ENCODE data around the gene ADPRH. TPM values are rescaled to one million over a fixed set of nuclear protein-coding genes. Genes with fewer than 3 reads are reported as not detected.

ADPRH gene
- total RNA-seq, 1 donor from 2014 or later, result 4.6 TPM

DNA sequence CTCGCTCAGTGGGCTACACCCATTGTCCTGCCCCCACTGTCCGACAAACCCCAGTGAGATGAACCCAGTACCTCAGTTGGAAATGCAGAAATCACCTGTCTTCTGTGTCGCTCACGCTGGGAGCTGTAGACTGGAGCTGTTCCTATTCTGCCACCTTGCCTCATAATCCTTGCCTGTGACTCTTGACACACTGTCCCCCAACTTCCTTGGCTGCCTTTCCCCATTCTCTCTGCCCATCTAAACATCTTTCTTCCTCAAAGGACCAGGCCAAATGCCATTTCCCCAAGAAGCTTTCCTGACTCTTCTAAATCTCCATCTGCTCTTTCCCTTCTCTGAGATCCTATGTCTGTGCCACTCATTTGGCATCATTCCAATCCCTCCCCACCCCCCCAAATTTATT, 10.1 kb upstream of the ADPRH start:
- intact Hi-C loops (cut with micrococcal nuclease), result loop anchor here (10.0 kb wide), 1 partner anchor 526 kb away; the partner anchor contains the start of gene GSK3B
- Mint-ChIP-seq H3K36me3 (ENCODE audit: low read depth) (no peaks in the 10 kb centered on the region), H3K27ac (no peak overlapping the region), H3K4me1 (ENCODE audit: low read depth) (peaks cover 10% of the 10 kb centered on the region), H3K27me3 (ENCODE audit: insufficient read depth) (peaks cover 9% of the 10 kb centered on the region), H3K4me3 (no peak overlapping the region), H3K9me3 (no peaks in the 10 kb centered on the region)
- DNase-seq (ENCODE audit: low spot score), result no peak

DNA sequence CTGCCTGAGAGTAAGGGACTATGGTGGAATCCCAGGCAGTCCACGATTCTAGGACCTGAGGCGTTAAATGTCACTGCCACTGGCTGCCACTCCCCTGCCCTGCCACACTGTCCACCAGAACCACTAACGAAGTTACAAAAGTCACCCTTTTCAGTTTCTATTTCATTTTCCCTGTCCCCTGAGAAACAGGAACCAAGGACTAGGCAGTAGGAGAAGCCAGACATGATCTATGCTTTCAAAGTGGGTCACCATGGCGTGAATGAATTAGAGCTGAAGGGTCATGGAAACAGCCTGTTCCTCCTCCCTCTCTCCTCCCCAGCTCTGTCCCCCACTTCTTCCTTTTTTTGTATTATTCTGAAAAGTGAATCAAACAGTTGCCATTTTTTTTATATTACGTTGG, 9.1 kb upstream of the ADPRH start:
- intact Hi-C loops (cut with micrococcal nuclease), result no loop called here
- Mint-ChIP-seq H3K4me1 (ENCODE audit: low read depth) (peaks cover 10% of the 10 kb centered on the region), H3K9me3 (no peaks in the 10 kb centered on the region), H3K27me3 (ENCODE audit: insufficient read depth) (peaks cover 9% of the 10 kb centered on the region), H3K36me3 (ENCODE audit: low read depth) (no peaks in the 10 kb centered on the region), H3K27ac (no peak overlapping the region), H3K4me3 (no peak overlapping the region)
- no peak for DNase-seq (ENCODE audit: low spot score)

DNA sequence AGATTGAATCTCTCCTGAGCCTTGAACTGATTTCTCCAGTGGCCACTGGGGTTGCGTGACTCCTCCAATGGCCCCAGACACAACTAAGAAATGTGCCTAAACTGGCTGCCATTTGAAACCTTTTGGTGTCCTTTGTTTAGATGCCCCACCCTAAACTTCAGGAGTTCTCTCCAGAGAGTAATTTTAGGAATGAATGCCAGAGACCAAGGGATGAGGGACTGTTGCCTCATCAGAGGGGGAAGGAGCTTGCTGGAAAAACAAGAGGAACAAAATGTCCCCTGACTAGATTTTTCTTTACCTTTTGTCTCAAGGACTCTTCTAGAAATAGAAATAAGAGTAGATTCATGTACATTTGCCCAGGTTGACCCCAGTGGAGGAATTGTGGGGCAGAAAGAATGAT, 8.1 kb upstream of the ADPRH start:
- Mint-ChIP-seq H3K4me1 (ENCODE audit: low read depth) (peaks cover 10% of the 10 kb centered on the region), H3K36me3 (ENCODE audit: low read depth) (no peaks in the 10 kb centered on the region), H3K4me3 (no peak overlapping the region), H3K9me3 (no peaks in the 10 kb centered on the region), H3K27ac (no peak overlapping the region), H3K27me3 (ENCODE audit: insufficient read depth) (peaks cover 9% of the 10 kb centered on the region)
- intact Hi-C loops (cut with micrococcal nuclease), result no loop called here
- DNase-seq (ENCODE audit: low spot score), result no peak

DNA sequence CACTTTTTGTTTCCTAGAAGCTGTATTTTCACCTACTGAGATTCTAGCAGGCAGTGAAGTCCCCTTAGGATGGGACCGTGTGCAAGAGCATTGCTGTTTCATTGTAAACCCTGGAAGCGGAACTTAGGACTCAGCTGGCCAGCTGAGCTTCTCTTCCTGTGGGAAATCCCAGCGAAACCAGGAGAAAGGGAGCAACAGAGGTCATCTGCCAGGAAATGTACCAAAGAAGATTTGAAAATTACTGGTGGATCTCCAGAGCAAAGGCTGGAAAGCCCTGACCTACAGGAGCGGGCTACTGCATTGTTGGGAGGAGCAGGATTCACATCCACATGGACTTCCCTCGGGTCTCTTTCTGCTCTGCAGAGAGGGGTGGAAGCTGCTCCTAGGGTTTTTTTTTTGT, 7.6 kb upstream of the ADPRH start:
- no peaks in the 10 kb centered on the region for H3K36me3 Mint-ChIP-seq (ENCODE audit: low read depth)
- no peak overlapping the region for H3K27ac Mint-ChIP-seq
- H3K27me3 Mint-ChIP-seq (ENCODE audit: insufficient read depth), result peaks cover 9% of the 10 kb centered on the region
- intact Hi-C loops (cut with micrococcal nuclease), result no loop called here
- H3K4me3 Mint-ChIP-seq, result no peak overlapping the region
- no peaks in the 10 kb centered on the region for H3K9me3 Mint-ChIP-seq
- DNase-seq (ENCODE audit: low spot score), result no peak
- H3K4me1 Mint-ChIP-seq (ENCODE audit: low read depth), result peaks cover 10% of the 10 kb centered on the region

DNA sequence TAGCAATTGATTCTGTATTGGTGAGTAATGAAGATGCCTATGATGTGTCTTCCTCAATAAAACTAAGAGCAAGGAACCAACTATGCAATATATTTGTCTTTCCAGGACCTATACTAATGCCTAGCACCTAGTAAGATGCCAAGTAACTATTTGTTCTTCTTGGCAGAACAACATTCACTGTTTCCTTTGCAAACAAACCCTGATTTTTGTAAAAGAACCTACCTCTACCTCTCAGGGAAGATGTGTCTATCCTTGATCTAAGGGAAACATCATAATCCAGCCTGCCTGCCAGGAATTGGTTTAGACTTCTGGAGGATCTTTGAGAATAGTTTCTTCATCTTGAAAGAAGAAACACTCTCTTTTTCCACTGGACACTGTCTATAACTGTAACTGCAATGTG, 3.8 kb upstream of the ADPRH start:
- Mint-ChIP-seq H3K27me3 (ENCODE audit: insufficient read depth) (peaks cover 6% of the 10 kb centered on the region), H3K36me3 (ENCODE audit: low read depth) (no peaks in the 10 kb centered on the region), H3K9me3 (no peaks in the 10 kb centered on the region), H3K4me3 (no peak overlapping the region), H3K4me1 (ENCODE audit: low read depth) (peaks cover 20% of the 10 kb centered on the region), H3K27ac (no peak overlapping the region)
- intact Hi-C loops (cut with micrococcal nuclease), result no loop called here
- DNase-seq (ENCODE audit: low spot score), result no peak

DNA sequence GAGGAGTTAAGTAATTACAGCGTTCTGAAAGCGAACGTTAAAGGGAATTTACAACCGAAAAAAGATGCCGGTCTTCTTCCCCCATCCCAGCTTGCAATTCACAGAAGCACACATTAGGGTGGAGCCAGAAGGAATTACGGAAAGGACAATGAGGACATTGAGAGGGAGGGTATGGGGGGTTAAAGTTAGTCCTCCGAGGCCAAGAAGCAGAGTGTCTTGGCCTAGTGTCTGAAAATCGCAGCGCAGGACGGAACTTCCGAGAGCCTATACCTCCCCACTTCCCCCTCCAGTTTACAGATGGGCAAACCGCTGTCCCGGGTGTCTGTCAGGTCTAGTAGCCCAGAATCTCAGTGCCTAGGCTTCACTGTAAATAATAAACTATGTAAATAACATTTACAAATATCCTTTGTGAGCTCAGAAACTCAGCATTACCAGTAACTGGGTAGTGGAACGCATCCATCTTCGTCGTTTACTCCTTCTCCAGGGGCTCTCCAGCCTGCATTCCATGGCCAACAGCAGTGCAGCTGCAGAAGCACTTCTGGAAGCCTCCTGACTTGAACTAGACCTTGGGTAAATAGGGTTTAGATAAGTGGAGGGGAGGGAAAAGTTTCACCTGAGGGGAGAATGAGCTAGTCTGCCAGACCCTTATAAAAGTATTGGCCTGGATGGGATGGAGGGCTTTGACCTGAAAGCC, 922 bp downstream of the ADPRH start:
- Mint-ChIP-seq H3K36me3 (ENCODE audit: low read depth) (no peaks in the 10 kb centered on the region), H3K9me3 (no peaks in the 10 kb centered on the region), H3K27me3 (ENCODE audit: insufficient read depth) (peaks cover 6% of the 10 kb centered on the region), H3K4me3 (peak overlapping the region; percentile 90), H3K27ac (peak overlapping the region; percentile 95), H3K4me1 (ENCODE audit: low read depth) (peaks cover 37% of the 10 kb centered on the region)
- DNase-seq (ENCODE audit: low spot score), result no peak
- intact Hi-C loops (cut with micrococcal nuclease), result loop anchor here (2.0 to 5.0 kb wide), 3 partner anchors 19 to 83 kb away; partner anchors contain the start of gene TIMMDC1

DNA sequence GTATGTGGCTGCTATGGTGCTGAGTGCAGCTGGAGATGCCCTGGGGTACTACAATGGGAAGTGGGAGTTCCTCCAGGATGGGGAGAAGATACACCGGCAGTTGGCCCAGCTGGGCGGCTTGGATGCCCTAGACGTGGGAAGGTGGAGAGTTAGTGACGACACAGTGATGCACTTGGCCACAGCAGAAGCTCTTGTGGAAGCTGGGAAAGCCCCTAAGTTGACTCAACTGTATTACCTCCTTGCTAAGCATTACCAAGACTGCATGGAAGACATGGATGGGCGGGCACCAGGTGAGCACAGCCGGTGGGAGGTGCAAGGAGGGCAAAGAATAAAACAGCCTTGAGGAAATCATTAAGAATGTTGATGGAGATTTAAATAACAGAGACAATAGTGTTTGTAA, 2.9 kb downstream of the ADPRH start:
- H3K27ac Mint-ChIP-seq, result no peak overlapping the region
- no peak overlapping the region for H3K4me3 Mint-ChIP-seq
- H3K27me3 Mint-ChIP-seq (ENCODE audit: insufficient read depth), result peaks cover 5% of the 10 kb centered on the region
- peaks cover 37% of the 10 kb centered on the region for H3K4me1 Mint-ChIP-seq (ENCODE audit: low read depth)
- no peaks in the 10 kb centered on the region for H3K9me3 Mint-ChIP-seq
- H3K36me3 Mint-ChIP-seq (ENCODE audit: low read depth), result no peaks in the 10 kb centered on the region
- intact Hi-C loops (cut with micrococcal nuclease), result loop anchor here (5.0 kb wide), 1 partner anchor 85 kb away; the partner anchor contains the start of gene TIMMDC1
- DNase-seq (ENCODE audit: low spot score), result peak; percentile 10

DNA sequence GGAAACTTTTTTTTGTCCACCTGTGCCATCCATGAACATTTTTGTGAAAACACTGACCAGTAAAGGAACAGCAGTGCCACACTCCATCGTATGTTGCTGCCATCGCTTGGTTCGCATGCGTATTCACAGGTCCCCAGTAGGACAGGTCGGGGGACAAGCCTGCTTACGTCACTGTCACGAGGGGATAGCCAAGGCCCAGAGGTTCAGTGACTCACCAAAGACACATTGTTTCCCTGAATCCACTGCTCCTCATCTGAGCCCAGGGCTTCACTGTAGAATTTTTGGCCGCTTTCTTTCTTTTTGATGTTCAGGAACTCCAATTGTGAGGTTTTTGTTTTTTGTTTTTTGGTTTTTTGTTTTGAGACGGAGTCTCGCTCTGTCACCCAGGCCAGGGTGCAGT, 5.9 kb downstream of the ADPRH start:
- no peak for DNase-seq (ENCODE audit: low spot score)
- Mint-ChIP-seq H3K27me3 (ENCODE audit: insufficient read depth) (no peaks in the 10 kb centered on the region), H3K36me3 (ENCODE audit: low read depth) (peaks cover 2% of the 10 kb centered on the region), H3K27ac (no peak overlapping the region), H3K4me3 (no peak overlapping the region), H3K4me1 (ENCODE audit: low read depth) (peaks cover 41% of the 10 kb centered on the region), H3K9me3 (peaks cover 8% of the 10 kb centered on the region)
- intact Hi-C loops (cut with micrococcal nuclease), result no loop called here

DNA sequence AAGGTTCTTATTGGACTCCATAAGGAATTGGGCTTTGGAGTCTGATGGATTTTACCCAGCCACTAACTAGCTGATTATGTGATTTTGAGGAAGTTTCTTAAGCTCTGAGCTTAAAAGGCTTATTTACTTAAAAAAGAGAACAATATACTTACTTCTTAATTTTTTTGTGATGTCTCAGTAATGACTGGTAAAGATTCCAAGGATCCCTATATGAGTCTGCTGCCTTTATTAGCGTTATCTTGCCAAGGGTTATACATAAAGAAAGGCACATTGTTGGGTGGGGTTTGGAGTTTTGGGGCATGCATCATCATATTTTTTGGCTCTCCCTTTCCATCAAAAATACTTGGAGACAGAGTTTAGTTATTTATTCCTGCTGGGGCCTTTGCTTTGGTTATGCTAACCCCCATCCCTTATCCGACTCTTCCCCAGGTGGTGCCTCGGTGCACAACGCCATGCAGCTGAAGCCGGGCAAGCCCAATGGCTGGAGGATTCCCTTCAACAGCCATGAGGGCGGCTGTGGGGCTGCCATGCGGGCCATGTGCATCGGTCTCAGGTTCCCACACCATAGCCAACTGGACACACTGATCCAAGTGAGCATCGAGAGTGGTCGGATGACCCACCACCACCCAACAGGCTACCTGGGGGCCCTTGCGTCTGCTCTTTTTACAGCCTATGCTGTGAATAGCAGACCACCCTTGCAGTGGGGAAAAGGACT, 6.7 kb downstream of the ADPRH start:
- H3K27me3 Mint-ChIP-seq (ENCODE audit: insufficient read depth), result no peaks in the 10 kb centered on the region
- no peak overlapping the region for H3K27ac Mint-ChIP-seq
- no peak for DNase-seq (ENCODE audit: low spot score)
- intact Hi-C loops (cut with micrococcal nuclease), result no loop called here
- peaks cover 2% of the 10 kb centered on the region for H3K36me3 Mint-ChIP-seq (ENCODE audit: low read depth)
- peaks cover 9% of the 10 kb centered on the region for H3K9me3 Mint-ChIP-seq
- peaks cover 35% of the 10 kb centered on the region for H3K4me1 Mint-ChIP-seq (ENCODE audit: low read depth)
- no peak overlapping the region for H3K4me3 Mint-ChIP-seq

DNA sequence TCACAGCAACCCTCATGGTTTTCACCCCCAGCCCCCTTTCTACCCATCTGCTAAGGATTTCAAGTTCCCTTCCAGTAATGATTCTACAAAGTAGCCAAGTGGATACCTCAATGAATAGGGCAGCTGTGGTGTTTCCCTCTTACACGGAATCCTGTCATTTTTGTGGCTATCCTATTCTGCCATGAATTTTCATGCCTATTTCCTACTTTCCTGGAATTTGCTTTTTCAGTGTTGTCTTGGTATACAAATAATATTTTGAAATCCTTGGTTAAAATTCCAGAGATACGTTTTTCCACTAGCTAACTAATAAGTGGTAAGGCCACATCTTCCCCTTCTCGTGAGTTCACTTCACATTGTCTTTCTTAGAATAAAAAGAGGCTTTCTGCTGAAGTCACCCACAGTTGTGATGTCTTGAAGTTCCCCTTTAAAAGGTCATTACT, 7.5 kb downstream of the ADPRH start:
- H3K4me3 Mint-ChIP-seq, result no peak overlapping the region
- intact Hi-C loops (cut with micrococcal nuclease), result no loop called here

DNA sequence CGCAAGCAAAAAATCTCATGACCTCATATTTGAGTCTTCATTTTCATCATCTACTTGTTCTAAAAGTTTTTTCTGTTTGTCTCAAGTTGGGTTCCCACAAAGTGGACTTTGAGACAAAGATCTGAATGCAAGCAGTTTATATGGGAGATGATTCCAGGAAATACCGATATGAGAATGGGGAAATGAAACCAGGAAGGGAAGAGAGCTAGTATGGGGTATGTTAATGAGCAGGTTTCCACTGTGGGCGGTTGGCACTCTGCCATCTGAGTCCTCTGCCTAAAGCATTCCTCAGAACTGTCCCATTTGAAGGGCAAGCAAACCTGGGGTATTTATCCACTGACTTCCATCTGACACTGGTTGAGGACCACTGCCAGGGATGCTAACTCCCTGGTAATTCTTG, 8.8 kb downstream of the ADPRH start:
- intact Hi-C loops (cut with micrococcal nuclease), result no loop called here
- Mint-ChIP-seq H3K27ac (peak overlapping the region; percentile 2), H3K4me3 (no peak overlapping the region), H3K4me1 (ENCODE audit: low read depth) (peaks cover 20% of the 10 kb centered on the region), H3K9me3 (peaks cover 9% of the 10 kb centered on the region), H3K36me3 (ENCODE audit: low read depth) (peaks cover 2% of the 10 kb centered on the region), H3K27me3 (ENCODE audit: insufficient read depth) (no peaks in the 10 kb centered on the region)
- no peak for DNase-seq (ENCODE audit: low spot score)

More for the DNA sequence above, 7.5 kb downstream of the ADPRH start:
- Mint-ChIP-seq H3K27ac (no peak overlapping the region), H3K9me3 (peaks cover 9% of the 10 kb centered on the region), H3K27me3 (ENCODE audit: insufficient read depth) (no peaks in the 10 kb centered on the region), H3K36me3 (ENCODE audit: low read depth) (peaks cover 2% of the 10 kb centered on the region), H3K4me1 (ENCODE audit: low read depth) (peaks cover 29% of the 10 kb centered on the region)
- DNase-seq (ENCODE audit: low spot score), result no peak

DNA sequence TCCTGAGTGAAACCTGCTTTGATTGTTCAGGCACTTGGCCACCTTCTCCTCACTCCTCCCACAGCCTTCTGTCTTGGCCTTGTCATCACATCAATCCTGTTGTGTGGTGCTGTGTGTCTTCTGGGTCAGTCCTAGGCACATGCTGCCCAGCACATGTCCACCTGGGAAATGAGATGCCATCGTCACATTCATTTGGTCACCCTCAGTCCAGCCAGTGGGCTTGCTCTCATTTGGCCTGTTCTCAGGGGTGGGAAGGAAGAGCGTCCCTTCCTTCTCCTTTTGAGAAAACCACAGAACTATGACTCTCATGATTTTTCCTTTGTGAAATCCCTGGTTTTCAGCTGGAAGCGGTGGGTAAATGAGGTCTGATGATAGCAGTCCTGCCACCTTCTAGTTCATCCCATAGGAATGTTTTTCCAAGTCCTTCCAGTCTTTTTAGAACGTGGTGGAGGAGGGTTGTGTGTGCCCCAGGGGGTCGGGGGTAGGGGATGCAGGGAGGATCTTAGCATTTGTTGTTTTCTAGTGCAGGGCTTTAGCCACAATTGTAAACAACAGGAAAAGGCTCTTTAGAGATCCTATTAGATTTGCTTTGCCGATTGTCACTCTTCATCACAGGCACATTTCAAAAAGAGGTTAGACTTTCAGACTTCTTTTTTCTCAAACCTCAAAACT, 9.9 kb downstream of the ADPRH start:
- intact Hi-C loops (cut with micrococcal nuclease), result no loop called here
- Mint-ChIP-seq H3K4me1 (ENCODE audit: low read depth) (peaks cover 20% of the 10 kb centered on the region), H3K27ac (no peak overlapping the region), H3K4me3 (no peak overlapping the region), H3K9me3 (peaks cover 9% of the 10 kb centered on the region), H3K36me3 (ENCODE audit: low read depth) (peaks cover 2% of the 10 kb centered on the region), H3K27me3 (ENCODE audit: insufficient read depth) (no peaks in the 10 kb centered on the region)
- no peak for DNase-seq (ENCODE audit: low spot score)

DNA sequence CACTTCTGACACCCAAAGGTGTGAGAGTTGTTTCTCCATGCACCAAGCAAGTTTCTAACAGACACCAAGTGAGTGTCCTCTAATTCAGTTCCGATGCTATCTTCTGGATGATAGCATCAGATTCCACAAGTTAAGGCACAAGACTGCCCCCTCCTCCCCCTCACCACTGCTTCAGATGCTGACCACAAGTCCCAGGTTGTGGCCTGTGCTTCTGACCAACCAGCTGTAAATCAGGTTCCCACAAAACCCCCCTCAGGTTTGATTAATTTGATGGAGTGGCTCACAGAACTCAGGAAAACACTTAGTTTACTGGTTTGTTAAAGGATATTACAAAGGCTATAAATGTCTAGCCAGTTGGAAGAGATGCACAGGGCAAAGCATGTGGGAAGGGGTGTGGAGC, 11.4 kb downstream of the ADPRH start:
- intact Hi-C loops (cut with micrococcal nuclease), result no loop called here
- Mint-ChIP-seq H3K4me3 (no peak overlapping the region), H3K27ac (no peak overlapping the region), H3K27me3 (ENCODE audit: insufficient read depth) (no peaks in the 10 kb centered on the region), H3K9me3 (peaks cover 9% of the 10 kb centered on the region), H3K36me3 (ENCODE audit: low read depth) (peaks cover 2% of the 10 kb centered on the region), H3K4me1 (ENCODE audit: low read depth) (peaks cover 20% of the 10 kb centered on the region)
- no peak for DNase-seq (ENCODE audit: low spot score)
